Upper lobe of left lung (tissue), 6 donors: ENCODE measurements around the gene GAS2L2. TPM values are rescaled to one million over a fixed set of nuclear protein-coding genes. Genes with fewer than 3 reads are reported as not detected.

Experiments used
- ATAC-seq, 2 donors: fragments of 200-7000 bp; cut with Tn5 transposase; one replicate each; pipeline ENCODE4 v1.9.1; 2022; ENCODE audit warnings: mild to moderate bottlenecking in 2 of 2, moderate library complexity in 2 of 2; ENCODE audit not compliant: low FRiP score in 2 of 2
- DNase-seq, 2 donors: peaks; one replicate each; pipeline ENCODE4 v3.0.0-alpha.2; 2019 to 2020
- H3K27ac ChIP-seq, 4 donors: fragments of 200-600 bp; sonication (generic); one replicate each; pipeline ENCODE4 v1.5.1; 2016 to 2019
- H3K27me3 ChIP-seq, 4 donors: fragments of 200-600 bp; sonication (generic); one replicate each; pipeline ENCODE4 v1.5.1; 2017 to 2019
- H3K36me3 ChIP-seq, 4 donors: fragments of 200-600 bp; sonication (generic); one replicate each; pipeline ENCODE4 v1.5.1; 2016 to 2019
- H3K4me1 ChIP-seq, 4 donors: fragments of 200-600 bp; sonication (generic); one replicate each; pipeline ENCODE4 v1.5.1; 2018 to 2019
- H3K4me3 ChIP-seq, 4 donors: fragments of 200-600 bp; sonication (generic); one replicate each; pipeline ENCODE4 v1.5.1; 2017 to 2019; ENCODE audit warnings: mild to moderate bottlenecking in 2 of 4, moderate library complexity in 1 of 4
- H3K9me3 ChIP-seq, 4 donors: fragments of 200-600 bp; sonication (generic); one replicate each; pipeline ENCODE4 v1.5.1; 2018 to 2019
- EP300 ChIP-seq, 4 donors: sonication (generic); formaldehyde crosslinking; IDR thresholded peaks; one replicate each; pipeline ENCODE4 v1.5.1; 2017; ENCODE audit warnings: antibody characterized with exemption in 4 of 4, control low read depth in 2 of 4
- POLR2A ChIP-seq, 4 donors: fragments of 450-650 bp; IDR thresholded peaks; one replicate each; pipeline ENCODE4 v1.5.1; 2016 to 2017; ENCODE audit warnings: antibody characterized with exemption in 4 of 4, mild to moderate bottlenecking in 2 of 4
- POLR2AphosphoS5 ChIP-seq, 2 donors: sonication (generic); formaldehyde crosslinking; IDR thresholded peaks; one replicate each; pipeline ENCODE4 v1.5.1; 2017; ENCODE audit warnings: antibody characterized with exemption in 2 of 2
- WGBS, 2 donors: methylation state at CpG; one replicate each; pipeline ENCODE4 v1.1.5; 2017 to 2018; 5-methylcytosine and 5-hydroxymethylcytosine counted together
- total RNA-seq, 6 donors: library from RNA; depleted of rRNA in 4 of 6; stranded (reverse); fragments of >200 nt in 4 of 6; gene quantifications; one replicate each; pipeline versions ENCODE4 v1.1.0 to v1.2.1, GENCODE V29; 2016 to 2021
- TF ChIP-seq, protein P1 (sequence below), 6 experiments: fragments of 450-650 bp in 4 of 6; fragments of 200-600 bp in 2 of 6; sonication (generic) in 2 of 6; IDR thresholded peaks; one replicate each; pipeline ENCODE4 v1.5.1; 2016 to 2019; ENCODE audit warnings: antibody characterized with exemption in 6 of 6
- donor health status: DM: no; HTN: no; CAD: no; lungs with moderate emphysema.
- donor health status: DM: no; HTN: yes; CAD: no; lungs with severe emphysema.

GAS2L2 gene
- total RNA-seq, 6 donors from 2014 or later = 0.37 to 7.4 (median 3.3) TPM

DNA sequence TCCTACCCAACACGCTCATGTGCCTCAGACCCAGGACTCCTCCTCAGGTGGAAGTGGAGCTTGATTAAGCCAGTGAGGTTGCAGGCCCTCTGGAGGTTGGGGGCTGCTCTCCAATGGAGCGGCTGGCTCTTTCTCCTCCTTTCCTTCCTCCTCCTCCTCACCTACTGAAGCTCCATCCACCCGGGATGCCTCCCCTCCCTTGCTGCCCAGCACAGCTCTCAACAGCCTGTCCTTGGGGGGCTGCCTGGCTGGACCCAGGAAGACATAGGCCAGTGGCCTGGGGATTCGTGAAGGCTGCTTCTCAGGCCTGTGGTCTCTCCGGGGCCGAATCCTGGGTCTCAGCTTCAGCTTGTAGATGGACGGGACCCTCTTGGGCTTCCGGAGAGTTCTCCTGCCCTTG lies 8.2 kb downstream of the GAS2L2 start:
- ATAC-seq (no peak), DNase-seq (no peak)
- no peak overlapping the region for H3K4me3 ChIP-seq
- no peak overlapping the region for H3K27ac ChIP-seq
- H3K4me1 ChIP-seq = peaks cover 2 to 21% (median 14%) of the 10 kb centered on the region in 4 donors
- no peaks in the 10 kb centered on the region for H3K9me3 ChIP-seq
- TF ChIP-seq POLR2AphosphoS5 (IDR thresholded peaks at IDR 0.05) = no peak
- no peak for TF ChIP-seq EP300 (IDR thresholded peaks at IDR 0.05)
- no peak for TF ChIP-seq POLR2A (IDR thresholded peaks at IDR 0.05)
- TF ChIP-seq, protein P1, sequence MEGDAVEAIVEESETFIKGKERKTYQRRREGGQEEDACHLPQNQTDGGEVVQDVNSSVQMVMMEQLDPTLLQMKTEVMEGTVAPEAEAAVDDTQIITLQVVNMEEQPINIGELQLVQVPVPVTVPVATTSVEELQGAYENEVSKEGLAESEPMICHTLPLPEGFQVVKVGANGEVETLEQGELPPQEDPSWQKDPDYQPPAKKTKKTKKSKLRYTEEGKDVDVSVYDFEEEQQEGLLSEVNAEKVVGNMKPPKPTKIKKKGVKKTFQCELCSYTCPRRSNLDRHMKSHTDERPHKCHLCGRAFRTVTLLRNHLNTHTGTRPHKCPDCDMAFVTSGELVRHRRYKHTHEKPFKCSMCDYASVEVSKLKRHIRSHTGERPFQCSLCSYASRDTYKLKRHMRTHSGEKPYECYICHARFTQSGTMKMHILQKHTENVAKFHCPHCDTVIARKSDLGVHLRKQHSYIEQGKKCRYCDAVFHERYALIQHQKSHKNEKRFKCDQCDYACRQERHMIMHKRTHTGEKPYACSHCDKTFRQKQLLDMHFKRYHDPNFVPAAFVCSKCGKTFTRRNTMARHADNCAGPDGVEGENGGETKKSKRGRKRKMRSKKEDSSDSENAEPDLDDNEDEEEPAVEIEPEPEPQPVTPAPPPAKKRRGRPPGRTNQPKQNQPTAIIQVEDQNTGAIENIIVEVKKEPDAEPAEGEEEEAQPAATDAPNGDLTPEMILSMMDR (IDR thresholded peaks at IDR 0.05) = no peak
- H3K27me3 ChIP-seq = peaks cover 0 to 15% (median 7%) of the 10 kb centered on the region in 4 donors
- 74 to 84% methylated on average over 3 to 8 of the region's 8 CpGs for WGBS, 2 donors
- H3K36me3 ChIP-seq = no peaks in the 10 kb centered on the region

DNA sequence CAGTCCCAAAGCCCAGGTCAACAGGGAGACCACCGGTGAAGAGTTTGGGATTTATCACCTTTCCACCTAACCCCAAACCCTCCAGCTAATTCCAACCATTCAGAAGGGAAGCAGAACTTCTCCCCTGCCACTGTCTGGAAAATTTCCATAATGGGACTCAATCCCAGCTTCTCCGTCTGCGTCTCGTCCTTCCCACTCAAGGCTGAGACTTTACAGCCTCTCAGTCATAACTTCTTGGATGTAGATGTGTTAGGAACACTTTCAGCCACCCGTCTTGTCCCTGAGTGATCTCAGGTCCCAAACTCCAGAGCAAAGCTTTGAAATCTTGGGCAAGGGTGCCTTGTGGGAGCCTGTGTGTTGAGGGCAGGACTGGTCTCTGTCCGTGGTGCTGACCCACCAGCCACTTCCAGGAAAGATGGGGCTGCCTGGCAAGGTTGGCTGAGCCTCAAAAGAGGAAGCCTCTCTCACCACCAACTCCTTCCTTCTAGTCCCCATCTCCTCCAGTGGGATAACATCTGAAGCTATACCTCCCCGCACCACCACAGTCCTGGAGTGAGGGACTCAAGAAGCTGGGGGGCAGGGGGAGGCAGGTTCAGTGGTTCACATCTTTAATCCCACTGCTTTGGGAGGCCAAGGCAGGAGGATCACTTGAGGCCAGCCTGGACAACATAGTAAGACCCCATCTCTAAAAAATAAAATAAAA lies 9.3 kb downstream of the GAS2L2 start:
- H3K36me3 ChIP-seq = no peaks in the 10 kb centered on the region
- TF ChIP-seq, protein P1 (IDR thresholded peaks at IDR 0.05) = no peak
- TF ChIP-seq EP300 (IDR thresholded peaks at IDR 0.05) (no peak), POLR2A (IDR thresholded peaks at IDR 0.05) (no peak), POLR2AphosphoS5 (IDR thresholded peaks at IDR 0.05) (no peak)
- H3K4me1 ChIP-seq = peaks cover 0 to 19% (median 11%) of the 10 kb centered on the region in 4 donors
- ATAC-seq = no peak
- peaks cover 0 to 10% (median 4%) of the 10 kb centered on the region in 4 donors for H3K27me3 ChIP-seq
- no peak overlapping the region for H3K27ac ChIP-seq
- no peaks in the 10 kb centered on the region for H3K9me3 ChIP-seq
- DNase-seq = no peak
- 46 to 68% methylated on average over 7 of the region's 7 CpGs for whole genome bisulfite sequencing, 2 donors
- no peak overlapping the region for H3K4me3 ChIP-seq

DNA sequence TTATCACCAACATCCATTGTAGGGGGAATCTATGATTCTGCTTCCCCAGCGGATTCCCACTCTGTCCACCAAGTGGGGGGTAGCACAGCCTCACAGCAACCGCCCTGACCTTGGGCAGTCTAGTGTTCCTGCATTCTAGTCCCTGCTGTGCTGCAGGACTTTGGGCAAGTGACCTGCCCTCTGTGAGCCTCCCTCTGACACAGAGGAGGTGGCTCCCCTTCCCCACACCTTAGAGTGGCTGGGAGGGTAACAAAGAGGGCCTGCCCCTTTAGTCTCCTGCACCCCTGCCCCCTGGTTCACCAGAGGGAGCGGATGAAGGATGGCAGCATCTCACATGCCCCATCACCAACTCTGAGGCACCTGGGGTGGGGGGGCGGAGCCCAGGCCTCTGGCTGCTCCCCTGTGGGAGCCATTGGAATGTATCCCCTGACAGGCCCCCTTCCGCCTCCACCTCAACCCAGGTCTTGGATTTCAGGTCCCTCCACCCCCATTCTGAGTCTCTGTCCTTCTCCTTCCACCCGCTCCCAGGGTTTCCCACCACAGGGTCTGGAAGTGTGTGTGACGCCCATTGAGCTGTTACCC lies 10.1 kb downstream of the GAS2L2 start:
- no peak for DNase-seq
- ATAC-seq = no peak
- peaks cover 0 to 7% (median 3%) of the 10 kb centered on the region in 4 donors for H3K27me3 ChIP-seq
- H3K4me3 ChIP-seq = no peak overlapping the region
- H3K4me1 ChIP-seq = peaks cover 0 to 19% (median 11%) of the 10 kb centered on the region in 4 donors
- no peaks in the 10 kb centered on the region for H3K9me3 ChIP-seq
- no peak overlapping the region for H3K27ac ChIP-seq
- no peaks in the 10 kb centered on the region for H3K36me3 ChIP-seq
- TF ChIP-seq, protein P1 (IDR thresholded peaks at IDR 0.05) = no peak
- no peak for TF ChIP-seq POLR2AphosphoS5 (IDR thresholded peaks at IDR 0.05)
- no peak for TF ChIP-seq EP300 (IDR thresholded peaks at IDR 0.05)
- no peak for TF ChIP-seq POLR2A (IDR thresholded peaks at IDR 0.05)
- 54 to 79% methylated on average over 6 to 7 of the region's 7 CpGs for WGBS, 2 donors

DNA sequence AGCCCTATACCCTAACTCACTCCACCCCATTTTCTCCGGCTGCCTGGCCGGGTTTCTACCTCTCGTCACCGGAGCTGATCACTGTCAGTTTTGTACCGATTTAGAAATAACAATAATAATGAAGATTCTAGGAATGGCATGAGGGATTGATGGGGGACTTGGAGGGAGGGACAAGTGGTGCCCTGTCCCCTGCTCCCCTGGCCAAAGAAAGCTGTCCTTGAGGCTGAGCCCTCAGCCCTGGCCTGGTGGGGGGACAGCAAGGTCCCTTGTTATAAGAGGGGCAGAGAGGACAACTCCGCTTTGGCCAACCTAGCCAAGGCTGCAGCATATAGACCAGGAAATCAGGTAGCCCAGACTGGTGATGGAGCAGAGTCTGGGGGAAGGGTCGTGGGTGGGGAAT lies 10.5 kb downstream of the GAS2L2 start:
- 67 to 80% methylated on average over 7 of the region's 7 CpGs for WGBS, 2 donors
- no peak for DNase-seq
- no peaks in the 10 kb centered on the region for H3K9me3 ChIP-seq
- no peaks in the 10 kb centered on the region for H3K36me3 ChIP-seq
- TF ChIP-seq POLR2AphosphoS5 (IDR thresholded peaks at IDR 0.05) = no peak
- TF ChIP-seq, protein P1 (IDR thresholded peaks at IDR 0.05) = no peak
- no peak for TF ChIP-seq POLR2A (IDR thresholded peaks at IDR 0.05)
- no peak for TF ChIP-seq EP300 (IDR thresholded peaks at IDR 0.05)
- no peak overlapping the region for H3K4me3 ChIP-seq
- no peak for ATAC-seq
- H3K27ac ChIP-seq = no peak overlapping the region
- peaks cover 0 to 7% (median 2%) of the 10 kb centered on the region in 4 donors for H3K27me3 ChIP-seq
- peaks cover 0 to 14% (median 10%) of the 10 kb centered on the region in 4 donors for H3K4me1 ChIP-seq
